Airway epithelial cell (primary cell): Measurements from ENCODE around the gene SMAP1. TPM values are rescaled to one million over a fixed set of nuclear protein-coding genes. Genes with fewer than 3 reads are reported as not detected.

Experiments
- total RNA-seq: library from RNA; depleted of rRNA; stranded (reverse); fragments of >200 nt; gene quantifications from 2 replicates; pipeline ENCODE4 v1.2.3, GENCODE V29; 2015

The SMAP1 gene
- 13.3 and 21.9 TPM in 2 replicates for total RNA-seq

GRCh38 chr6:70667711-70668498 is at the start of gene SMAP1:
SMAP1 (plus strand) TSS chr6:70667883; CDS start chr6:70668024, 141 bp downstream.

Other genes with a start within 250 kb of the SMAP1 start
- 6.7 and 16.8 TPM in 2 replicates for gene SDHAF4, start 101.0 kb upstream of the SMAP1 start, total RNA-seq